Measurements from ENCODE around the gene HECTD4.

HECTD4 gene

GRCh38 chr12:112275207-112275606 lies 107.0 kb downstream of the HECTD4 start:
- no peak overlapping the region for H3K27ac ChIP-seq (ENCODE audit: low read depth, low read length, poor library complexity, severe bottlenecking)

GRCh38 chr12:112270673-112271072 lies 111.6 kb downstream of the HECTD4 start:
- TF ChIP-seq CTCF (IDR thresholded peaks at IDR 0.05; ENCODE audit: low read length): no peak
- TF ChIP-seq EZH2 (IDR thresholded peaks at IDR 0.05; ENCODE audit: borderline replicate concordance, low read length): no peak
- H3K9ac ChIP-seq (ENCODE audit: low read length): no peak overlapping the region
- H3K79me2 ChIP-seq (ENCODE audit: insufficient read depth, low read length): no peaks in the 10 kb centered on the region
- no peaks in the 10 kb centered on the region for H3K9me2 ChIP-seq (ENCODE audit: low read depth, low read length)
- no peaks in the 10 kb centered on the region for H3K9me3 ChIP-seq (ENCODE audit: low read length)
- no peaks in the 10 kb centered on the region for H3F3A ChIP-seq (ENCODE audit: insufficient read depth, low read length)
- H3K4me2 ChIP-seq (ENCODE audit: low read length): no peak overlapping the region
- H4K20me1 ChIP-seq (ENCODE audit: insufficient read depth, low read length): no peaks in the 10 kb centered on the region
- no peak overlapping the region for H3K27ac ChIP-seq (ENCODE audit: low read depth, low read length, poor library complexity, severe bottlenecking)
- no peaks in the 10 kb centered on the region for H3K4me1 ChIP-seq (ENCODE audit: insufficient read depth, low read length, severe bottlenecking)
- H3K4me3 ChIP-seq (ENCODE audit: low read depth, low read length, poor library complexity, severe bottlenecking): no peak overlapping the region
- H3K36me3 ChIP-seq (ENCODE audit: insufficient read depth, low read length): peaks cover 75% of the 10 kb centered on the region
- no peaks in the 10 kb centered on the region for H3K27me3 ChIP-seq (ENCODE audit: insufficient read depth, low read length)
- H2AFZ ChIP-seq (ENCODE audit: low read length): no peak overlapping the region

More at GRCh38 chr12:112275207-112275606, 107.0 kb downstream of the HECTD4 start:
- Histone ChIP-seq H3F3A (ENCODE audit: insufficient read depth, low read length) (no peaks in the 10 kb centered on the region), H3K9ac (ENCODE audit: low read length) (no peak overlapping the region), H3K4me2 (ENCODE audit: low read length) (no peak overlapping the region), H4K20me1 (ENCODE audit: insufficient read depth, low read length) (no peaks in the 10 kb centered on the region), H3K9me3 (ENCODE audit: low read length) (no peaks in the 10 kb centered on the region), H3K27me3 (ENCODE audit: insufficient read depth, low read length) (no peaks in the 10 kb centered on the region), H2AFZ (ENCODE audit: low read length) (no peak overlapping the region), H3K36me3 (ENCODE audit: insufficient read depth, low read length) (peaks cover 60% of the 10 kb centered on the region), H3K4me1 (ENCODE audit: insufficient read depth, low read length, severe bottlenecking) (no peaks in the 10 kb centered on the region), H3K9me2 (ENCODE audit: low read depth, low read length) (no peaks in the 10 kb centered on the region), H3K4me3 (ENCODE audit: low read depth, low read length, poor library complexity, severe bottlenecking) (no peak overlapping the region), H3K79me2 (ENCODE audit: insufficient read depth, low read length) (no peaks in the 10 kb centered on the region)
- TF ChIP-seq EZH2 (IDR thresholded peaks at IDR 0.05; ENCODE audit: borderline replicate concordance, low read length): no peak
- TF ChIP-seq CTCF (IDR thresholded peaks at IDR 0.05; ENCODE audit: low read length): no peak

GRCh38 chr12:112266473-112266872 lies 115.8 kb downstream of the HECTD4 start:
- no peaks in the 10 kb centered on the region for H3K9me3 ChIP-seq (ENCODE audit: low read length)
- no peak overlapping the region for H2AFZ ChIP-seq (ENCODE audit: low read length)
- no peaks in the 10 kb centered on the region for H3K79me2 ChIP-seq (ENCODE audit: insufficient read depth, low read length)
- no peaks in the 10 kb centered on the region for H3K4me1 ChIP-seq (ENCODE audit: insufficient read depth, low read length, severe bottlenecking)
- no peaks in the 10 kb centered on the region for H3K27me3 ChIP-seq (ENCODE audit: insufficient read depth, low read length)
- H3K4me3 ChIP-seq (ENCODE audit: low read depth, low read length, poor library complexity, severe bottlenecking): no peak overlapping the region
- no peak overlapping the region for H3K4me2 ChIP-seq (ENCODE audit: low read length)
- no peaks in the 10 kb centered on the region for H3K9me2 ChIP-seq (ENCODE audit: low read depth, low read length)
- H3K9ac ChIP-seq (ENCODE audit: low read length): no peak overlapping the region
- no peak overlapping the region for H3K27ac ChIP-seq (ENCODE audit: low read depth, low read length, poor library complexity, severe bottlenecking)
- no peaks in the 10 kb centered on the region for H3F3A ChIP-seq (ENCODE audit: insufficient read depth, low read length)
- TF ChIP-seq CTCF (IDR thresholded peaks at IDR 0.05; ENCODE audit: low read length) (no peak), EZH2 (IDR thresholded peaks at IDR 0.05; ENCODE audit: borderline replicate concordance, low read length) (no peak)
- no peaks in the 10 kb centered on the region for H4K20me1 ChIP-seq (ENCODE audit: insufficient read depth, low read length)
- H3K36me3 ChIP-seq (ENCODE audit: insufficient read depth, low read length): peaks cover 73% of the 10 kb centered on the region
